RCC 7860 (cell line): ENCODE results near the gene NF1.

Experiments used
- DNase-seq: peaks from one replicate; pipeline ENCODE4 v3.0.0-alpha.2; 2015; ENCODE audit warnings: low spot score
- FAIRE-seq: peaks from 2 replicates; lab custom pipeline; 2012; peaks lifted over from hg19 to GRCh38; lab: Jason Lieb, UNC

NF1 gene

GRCh38 chr17:31418773-31419350, 324.1 kb downstream of the NF1 start:
- DNase-seq (no peak), FAIRE-seq (no peak)

- FAIRE-seq (no peak), DNase-seq (no peak)
These were observed 327.7 kb downstream of the NF1 start for GRCh38 chr17:31422443-31422842.

GRCh38 chr17:31424944-31425281, 330.1 kb downstream of the NF1 start:
- FAIRE-seq (no peak), DNase-seq (no peak)

- no peak for DNase-seq
- FAIRE-seq: no peak
These were observed 330.7 kb downstream of the NF1 start for GRCh38 chr17:31425282-31426040.
